ENCODE results near the gene FZD8. TPM values are rescaled to one million over a fixed set of nuclear protein-coding genes. Genes with fewer than 3 reads are reported as not detected.

The FZD8 gene
- total RNA-seq, 1 experiment from 2014 or later, result 13.7 TPM

DNA sequence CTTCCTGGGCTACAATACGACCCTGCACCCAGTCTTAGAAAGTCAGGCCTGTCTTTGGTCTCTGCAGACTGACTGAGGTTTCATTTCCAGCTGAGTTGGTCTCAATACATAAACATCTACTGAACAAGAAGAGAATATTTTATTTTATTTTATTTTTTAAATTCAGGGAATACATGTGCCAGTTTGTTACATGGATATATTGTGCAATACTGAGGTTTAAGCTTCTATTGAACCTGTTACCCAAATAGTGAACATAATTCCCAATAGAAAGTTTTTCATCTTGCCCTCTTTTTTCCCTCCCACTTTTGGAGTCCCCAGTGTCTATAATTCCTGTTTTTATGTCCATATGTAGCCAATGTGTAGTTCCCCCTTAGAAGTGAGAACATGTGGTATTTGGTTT lies 10.7 kb downstream of the FZD8 start (continued):
- TF ChIP-seq, protein P1, sequence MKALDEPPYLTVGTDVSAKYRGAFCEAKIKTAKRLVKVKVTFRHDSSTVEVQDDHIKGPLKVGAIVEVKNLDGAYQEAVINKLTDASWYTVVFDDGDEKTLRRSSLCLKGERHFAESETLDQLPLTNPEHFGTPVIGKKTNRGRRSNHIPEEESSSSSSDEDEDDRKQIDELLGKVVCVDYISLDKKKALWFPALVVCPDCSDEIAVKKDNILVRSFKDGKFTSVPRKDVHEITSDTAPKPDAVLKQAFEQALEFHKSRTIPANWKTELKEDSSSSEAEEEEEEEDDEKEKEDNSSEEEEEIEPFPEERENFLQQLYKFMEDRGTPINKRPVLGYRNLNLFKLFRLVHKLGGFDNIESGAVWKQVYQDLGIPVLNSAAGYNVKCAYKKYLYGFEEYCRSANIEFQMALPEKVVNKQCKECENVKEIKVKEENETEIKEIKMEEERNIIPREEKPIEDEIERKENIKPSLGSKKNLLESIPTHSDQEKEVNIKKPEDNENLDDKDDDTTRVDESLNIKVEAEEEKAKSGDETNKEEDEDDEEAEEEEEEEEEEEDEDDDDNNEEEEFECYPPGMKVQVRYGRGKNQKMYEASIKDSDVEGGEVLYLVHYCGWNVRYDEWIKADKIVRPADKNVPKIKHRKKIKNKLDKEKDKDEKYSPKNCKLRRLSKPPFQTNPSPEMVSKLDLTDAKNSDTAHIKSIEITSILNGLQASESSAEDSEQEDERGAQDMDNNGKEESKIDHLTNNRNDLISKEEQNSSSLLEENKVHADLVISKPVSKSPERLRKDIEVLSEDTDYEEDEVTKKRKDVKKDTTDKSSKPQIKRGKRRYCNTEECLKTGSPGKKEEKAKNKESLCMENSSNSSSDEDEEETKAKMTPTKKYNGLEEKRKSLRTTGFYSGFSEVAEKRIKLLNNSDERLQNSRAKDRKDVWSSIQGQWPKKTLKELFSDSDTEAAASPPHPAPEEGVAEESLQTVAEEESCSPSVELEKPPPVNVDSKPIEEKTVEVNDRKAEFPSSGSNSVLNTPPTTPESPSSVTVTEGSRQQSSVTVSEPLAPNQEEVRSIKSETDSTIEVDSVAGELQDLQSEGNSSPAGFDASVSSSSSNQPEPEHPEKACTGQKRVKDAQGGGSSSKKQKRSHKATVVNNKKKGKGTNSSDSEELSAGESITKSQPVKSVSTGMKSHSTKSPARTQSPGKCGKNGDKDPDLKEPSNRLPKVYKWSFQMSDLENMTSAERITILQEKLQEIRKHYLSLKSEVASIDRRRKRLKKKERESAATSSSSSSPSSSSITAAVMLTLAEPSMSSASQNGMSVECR (CRISPR knock-in tag; IDR thresholded peaks at IDR 0.05; ENCODE audit: borderline replicate concordance), result no peak
- TF ChIP-seq, protein P2, sequence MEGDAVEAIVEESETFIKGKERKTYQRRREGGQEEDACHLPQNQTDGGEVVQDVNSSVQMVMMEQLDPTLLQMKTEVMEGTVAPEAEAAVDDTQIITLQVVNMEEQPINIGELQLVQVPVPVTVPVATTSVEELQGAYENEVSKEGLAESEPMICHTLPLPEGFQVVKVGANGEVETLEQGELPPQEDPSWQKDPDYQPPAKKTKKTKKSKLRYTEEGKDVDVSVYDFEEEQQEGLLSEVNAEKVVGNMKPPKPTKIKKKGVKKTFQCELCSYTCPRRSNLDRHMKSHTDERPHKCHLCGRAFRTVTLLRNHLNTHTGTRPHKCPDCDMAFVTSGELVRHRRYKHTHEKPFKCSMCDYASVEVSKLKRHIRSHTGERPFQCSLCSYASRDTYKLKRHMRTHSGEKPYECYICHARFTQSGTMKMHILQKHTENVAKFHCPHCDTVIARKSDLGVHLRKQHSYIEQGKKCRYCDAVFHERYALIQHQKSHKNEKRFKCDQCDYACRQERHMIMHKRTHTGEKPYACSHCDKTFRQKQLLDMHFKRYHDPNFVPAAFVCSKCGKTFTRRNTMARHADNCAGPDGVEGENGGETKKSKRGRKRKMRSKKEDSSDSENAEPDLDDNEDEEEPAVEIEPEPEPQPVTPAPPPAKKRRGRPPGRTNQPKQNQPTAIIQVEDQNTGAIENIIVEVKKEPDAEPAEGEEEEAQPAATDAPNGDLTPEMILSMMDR (IDR thresholded peaks at IDR 0.05), result no peak
- no peak for TF ChIP-seq NR2C2 (CRISPR knock-in tag; IDR thresholded peaks at IDR 0.05)
- TF ChIP-seq JAZF1 (CRISPR knock-in tag; IDR thresholded peaks at IDR 0.05), result no peak
- TF ChIP-seq, protein P3, sequence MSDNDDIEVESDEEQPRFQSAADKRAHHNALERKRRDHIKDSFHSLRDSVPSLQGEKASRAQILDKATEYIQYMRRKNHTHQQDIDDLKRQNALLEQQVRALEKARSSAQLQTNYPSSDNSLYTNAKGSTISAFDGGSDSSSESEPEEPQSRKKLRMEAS (CRISPR knock-in tag; IDR thresholded peaks at IDR 0.05), result no peak
- no peak for TF ChIP-seq FOXK1 (CRISPR knock-in tag; IDR thresholded peaks at IDR 0.05)
- TF ChIP-seq NR3C1 (CRISPR knock-in tag; conservative IDR thresholded peaks at IDR 0.05; ENCODE audit: low read depth), result no peak
- no peak for TF ChIP-seq ETV6 (CRISPR knock-in tag; IDR thresholded peaks at IDR 0.05)
- no peak for TF ChIP-seq ELF4 (CRISPR knock-in tag; IDR thresholded peaks at IDR 0.05; ENCODE audit: low read depth)
- no peak for TF ChIP-seq GTF2I (CRISPR knock-in tag; conservative IDR thresholded peaks at IDR 0.05)
- TF ChIP-seq ZNF423 (CRISPR knock-in tag; IDR thresholded peaks at IDR 0.05), result no peak
- TF ChIP-seq, protein P4, sequence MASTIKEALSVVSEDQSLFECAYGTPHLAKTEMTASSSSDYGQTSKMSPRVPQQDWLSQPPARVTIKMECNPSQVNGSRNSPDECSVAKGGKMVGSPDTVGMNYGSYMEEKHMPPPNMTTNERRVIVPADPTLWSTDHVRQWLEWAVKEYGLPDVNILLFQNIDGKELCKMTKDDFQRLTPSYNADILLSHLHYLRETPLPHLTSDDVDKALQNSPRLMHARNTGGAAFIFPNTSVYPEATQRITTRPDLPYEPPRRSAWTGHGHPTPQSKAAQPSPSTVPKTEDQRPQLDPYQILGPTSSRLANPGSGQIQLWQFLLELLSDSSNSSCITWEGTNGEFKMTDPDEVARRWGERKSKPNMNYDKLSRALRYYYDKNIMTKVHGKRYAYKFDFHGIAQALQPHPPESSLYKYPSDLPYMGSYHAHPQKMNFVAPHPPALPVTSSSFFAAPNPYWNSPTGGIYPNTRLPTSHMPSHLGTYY (CRISPR knock-in tag; IDR thresholded peaks at IDR 0.05), result no peak
- TF ChIP-seq NFATC4 (CRISPR knock-in tag; IDR thresholded peaks at IDR 0.05), result no peak

DNA sequence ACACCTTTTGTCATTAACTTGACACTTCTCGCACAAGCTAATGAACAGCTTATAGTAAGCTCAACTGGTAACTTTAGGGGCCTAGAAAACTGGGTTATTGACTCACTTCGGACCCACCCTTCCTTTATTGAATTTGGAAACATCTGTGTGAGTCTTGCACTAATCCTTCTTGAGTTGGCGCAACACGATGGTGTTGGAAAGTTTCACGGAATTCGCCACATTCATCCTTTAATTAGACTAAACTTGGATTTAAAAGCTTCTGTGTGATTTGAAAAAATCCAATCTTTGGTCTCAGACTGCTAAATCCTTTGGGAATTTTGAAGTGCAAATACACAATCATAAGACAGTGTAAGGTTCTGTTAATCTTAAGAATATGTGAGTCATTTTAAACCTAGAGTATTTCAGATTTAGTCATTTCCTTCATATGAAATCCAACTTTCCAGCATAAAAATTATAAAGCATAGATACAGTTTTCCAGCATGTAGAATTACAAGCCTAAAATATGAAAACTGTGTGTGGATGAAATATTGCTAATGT lies 15.1 kb downstream of the FZD8 start:
- Mint-ChIP-seq H3K4me1 (no peaks in the 10 kb centered on the region), H3K4me3 (no peak overlapping the region), H3K27me3 (ENCODE audit: low read depth) (no peaks in the 10 kb centered on the region), H3K9me3 (peaks cover 4% of the 10 kb centered on the region), H3K36me3 (no peaks in the 10 kb centered on the region), H3K27ac (no peak overlapping the region)
- ChIA-PET CTCF (no interaction called here), POLR2A (no interaction called here)
- ATAC-seq (no peak), DNase-seq (ENCODE audit: low spot score) (no peak)
- TF ChIP-seq HMGA2 (CRISPR knock-in tag; IDR thresholded peaks at IDR 0.05) (no peak), GABPB1 (CRISPR knock-in tag; IDR thresholded peaks at IDR 0.05) (no peak), NR2C2 (CRISPR knock-in tag; IDR thresholded peaks at IDR 0.05) (no peak), TEAD1 (CRISPR knock-in tag; IDR thresholded peaks at IDR 0.05) (no peak)
- TF ChIP-seq, protein P5, sequence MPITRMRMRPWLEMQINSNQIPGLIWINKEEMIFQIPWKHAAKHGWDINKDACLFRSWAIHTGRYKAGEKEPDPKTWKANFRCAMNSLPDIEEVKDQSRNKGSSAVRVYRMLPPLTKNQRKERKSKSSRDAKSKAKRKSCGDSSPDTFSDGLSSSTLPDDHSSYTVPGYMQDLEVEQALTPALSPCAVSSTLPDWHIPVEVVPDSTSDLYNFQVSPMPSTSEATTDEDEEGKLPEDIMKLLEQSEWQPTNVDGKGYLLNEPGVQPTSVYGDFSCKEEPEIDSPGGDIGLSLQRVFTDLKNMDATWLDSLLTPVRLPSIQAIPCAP (CRISPR knock-in tag; IDR thresholded peaks at IDR 0.05), result no peak
- TF ChIP-seq, protein P6, sequence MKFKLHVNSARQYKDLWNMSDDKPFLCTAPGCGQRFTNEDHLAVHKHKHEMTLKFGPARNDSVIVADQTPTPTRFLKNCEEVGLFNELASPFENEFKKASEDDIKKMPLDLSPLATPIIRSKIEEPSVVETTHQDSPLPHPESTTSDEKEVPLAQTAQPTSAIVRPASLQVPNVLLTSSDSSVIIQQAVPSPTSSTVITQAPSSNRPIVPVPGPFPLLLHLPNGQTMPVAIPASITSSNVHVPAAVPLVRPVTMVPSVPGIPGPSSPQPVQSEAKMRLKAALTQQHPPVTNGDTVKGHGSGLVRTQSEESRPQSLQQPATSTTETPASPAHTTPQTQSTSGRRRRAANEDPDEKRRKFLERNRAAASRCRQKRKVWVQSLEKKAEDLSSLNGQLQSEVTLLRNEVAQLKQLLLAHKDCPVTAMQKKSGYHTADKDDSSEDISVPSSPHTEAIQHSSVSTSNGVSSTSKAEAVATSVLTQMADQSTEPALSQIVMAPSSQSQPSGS (CRISPR knock-in tag; IDR thresholded peaks at IDR 0.05; ENCODE audit: borderline replicate concordance, low read depth), result no peak
- TF ChIP-seq, protein P7, sequence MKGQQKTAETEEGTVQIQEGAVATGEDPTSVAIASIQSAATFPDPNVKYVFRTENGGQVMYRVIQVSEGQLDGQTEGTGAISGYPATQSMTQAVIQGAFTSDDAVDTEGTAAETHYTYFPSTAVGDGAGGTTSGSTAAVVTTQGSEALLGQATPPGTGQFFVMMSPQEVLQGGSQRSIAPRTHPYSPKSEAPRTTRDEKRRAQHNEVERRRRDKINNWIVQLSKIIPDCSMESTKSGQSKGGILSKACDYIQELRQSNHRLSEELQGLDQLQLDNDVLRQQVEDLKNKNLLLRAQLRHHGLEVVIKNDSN (CRISPR knock-in tag; IDR thresholded peaks at IDR 0.05), result no peak
- TF ChIP-seq, protein P8, sequence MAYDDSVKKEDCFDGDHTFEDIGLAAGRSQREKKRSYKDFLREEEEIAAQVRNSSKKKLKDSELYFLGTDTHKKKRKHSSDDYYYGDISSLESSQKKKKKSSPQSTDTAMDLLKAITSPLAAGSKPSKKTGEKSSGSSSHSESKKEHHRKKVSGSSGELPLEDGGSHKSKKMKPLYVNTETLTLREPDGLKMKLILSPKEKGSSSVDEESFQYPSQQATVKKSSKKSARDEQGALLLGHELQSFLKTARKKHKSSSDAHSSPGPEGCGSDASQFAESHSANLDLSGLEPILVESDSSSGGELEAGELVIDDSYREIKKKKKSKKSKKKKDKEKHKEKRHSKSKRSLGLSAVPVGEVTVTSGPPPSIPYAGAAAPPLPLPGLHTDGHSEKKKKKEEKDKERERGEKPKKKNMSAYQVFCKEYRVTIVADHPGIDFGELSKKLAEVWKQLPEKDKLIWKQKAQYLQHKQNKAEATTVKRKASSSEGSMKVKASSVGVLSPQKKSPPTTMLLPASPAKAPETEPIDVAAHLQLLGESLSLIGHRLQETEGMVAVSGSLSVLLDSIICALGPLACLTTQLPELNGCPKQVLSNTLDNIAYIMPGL (CRISPR knock-in tag; IDR thresholded peaks at IDR 0.05), result no peak
- TF ChIP-seq, protein P9, sequence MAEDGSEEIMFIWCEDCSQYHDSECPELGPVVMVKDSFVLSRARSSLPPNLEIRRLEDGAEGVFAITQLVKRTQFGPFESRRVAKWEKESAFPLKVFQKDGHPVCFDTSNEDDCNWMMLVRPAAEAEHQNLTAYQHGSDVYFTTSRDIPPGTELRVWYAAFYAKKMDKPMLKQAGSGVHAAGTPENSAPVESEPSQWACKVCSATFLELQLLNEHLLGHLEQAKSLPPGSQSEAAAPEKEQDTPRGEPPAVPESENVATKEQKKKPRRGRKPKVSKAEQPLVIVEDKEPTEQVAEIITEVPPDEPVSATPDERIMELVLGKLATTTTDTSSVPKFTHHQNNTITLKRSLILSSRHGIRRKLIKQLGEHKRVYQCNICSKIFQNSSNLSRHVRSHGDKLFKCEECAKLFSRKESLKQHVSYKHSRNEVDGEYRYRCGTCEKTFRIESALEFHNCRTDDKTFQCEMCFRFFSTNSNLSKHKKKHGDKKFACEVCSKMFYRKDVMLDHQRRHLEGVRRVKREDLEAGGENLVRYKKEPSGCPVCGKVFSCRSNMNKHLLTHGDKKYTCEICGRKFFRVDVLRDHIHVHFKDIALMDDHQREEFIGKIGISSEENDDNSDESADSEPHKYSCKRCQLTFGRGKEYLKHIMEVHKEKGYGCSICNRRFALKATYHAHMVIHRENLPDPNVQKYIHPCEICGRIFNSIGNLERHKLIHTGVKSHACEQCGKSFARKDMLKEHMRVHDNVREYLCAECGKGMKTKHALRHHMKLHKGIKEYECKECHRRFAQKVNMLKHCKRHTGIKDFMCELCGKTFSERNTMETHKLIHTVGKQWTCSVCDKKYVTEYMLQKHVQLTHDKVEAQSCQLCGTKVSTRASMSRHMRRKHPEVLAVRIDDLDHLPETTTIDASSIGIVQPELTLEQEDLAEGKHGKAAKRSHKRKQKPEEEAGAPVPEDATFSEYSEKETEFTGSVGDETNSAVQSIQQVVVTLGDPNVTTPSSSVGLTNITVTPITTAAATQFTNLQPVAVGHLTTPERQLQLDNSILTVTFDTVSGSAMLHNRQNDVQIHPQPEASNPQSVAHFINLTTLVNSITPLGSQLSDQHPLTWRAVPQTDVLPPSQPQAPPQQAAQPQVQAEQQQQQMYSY (CRISPR knock-in tag; IDR thresholded peaks at IDR 0.05), result no peak

All from WTC11 (cell line).